ENCODE measurements around the gene UNC5CL.

DNA sequence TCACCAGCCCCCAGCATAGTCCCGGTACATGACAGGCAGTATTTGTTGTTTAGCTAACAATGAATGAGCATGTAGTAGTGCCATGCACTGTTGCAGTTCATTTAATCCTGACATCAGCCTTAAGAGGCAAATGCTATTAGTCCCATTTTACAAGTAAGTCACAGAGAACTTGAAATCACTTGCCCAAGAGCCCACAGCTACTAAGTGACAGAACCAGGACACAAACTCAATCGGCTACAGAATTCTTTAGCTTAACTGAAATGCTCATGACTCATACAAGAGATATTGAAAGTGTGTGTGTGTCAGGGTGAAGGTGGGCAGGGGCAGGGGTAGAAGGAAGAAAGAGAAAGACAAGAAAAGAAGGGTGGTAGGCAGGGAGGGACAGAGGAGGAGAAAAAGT, 52.7 kb downstream of the UNC5CL start:
- TF ChIP-seq CTCF (conservative IDR thresholded peaks at IDR 0.05; ENCODE audit: low read depth, low read length) (no peak), EZH2 (IDR thresholded peaks at IDR 0.05; ENCODE audit: low read length, unreplicated experiment) (no peak), EZH2phosphoT487 (IDR thresholded peaks at IDR 0.05; ENCODE audit: borderline replicate concordance, low read length) (no peak)
